Stimulated activated CD8-positive, alpha-beta memory T cell treated with anti-CD3 and anti-CD28 coated beads, Interleukin-12 subunit alpha, Interleukin-12 subunit beta, amount 100 ng/mL, for 24 hours (primary cell): ENCODE measurements around the gene IL10.

Experiments used
- DNase-seq: peaks from one replicate; pipeline ENCODE4 v3.0.0-alpha.2; 2020; ENCODE audit errors: extremely low read depth

Gene IL10

GRCh38 chr1:206734499-206735142, 37.7 kb downstream of the IL10 start:
- no peak for DNase-seq

- no peak for DNase-seq
Measured at GRCh38 chr1:206732992-206733391, 39.3 kb downstream of the IL10 start.

DNA sequence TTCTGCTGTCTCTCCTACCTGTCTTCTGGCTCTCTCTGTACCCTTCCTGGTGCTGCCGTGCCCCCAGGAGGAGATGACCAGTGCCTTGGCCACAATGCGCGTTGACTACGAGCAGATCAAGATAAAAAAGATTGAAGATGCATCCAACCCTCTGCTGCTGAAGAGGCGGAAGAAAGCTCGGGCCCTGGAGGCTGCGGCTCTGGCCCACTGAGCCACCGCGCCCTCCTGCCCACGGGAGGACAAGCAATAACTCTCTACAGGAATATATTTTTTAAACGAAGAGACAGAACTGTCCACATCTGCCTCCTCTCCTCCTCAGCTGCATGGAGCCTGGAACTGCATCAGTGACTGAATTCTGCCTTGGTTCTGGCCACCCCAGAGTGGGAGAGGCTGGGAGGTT, 39.8 kb downstream of the IL10 start:
- DNase-seq = no peak

DNA sequence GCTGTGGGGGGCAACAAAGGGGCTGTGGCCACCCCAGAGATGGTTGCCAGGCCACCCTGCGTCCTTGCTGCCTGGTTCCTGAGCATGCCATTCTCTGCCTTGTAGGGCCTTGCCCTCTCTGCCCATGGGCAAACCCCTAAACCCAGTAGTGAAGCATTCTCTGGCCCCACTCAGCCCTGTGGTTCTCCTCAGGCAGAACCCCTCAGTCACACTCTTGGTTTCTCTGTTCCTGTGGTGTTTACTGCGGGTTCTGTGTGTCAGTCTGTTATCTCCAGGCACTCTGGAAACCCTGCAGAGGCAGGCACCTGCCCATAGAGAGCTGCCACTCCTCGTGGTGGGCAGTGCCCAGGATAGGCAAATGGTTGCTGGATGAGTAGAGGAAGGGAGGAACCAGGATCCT, 42.8 kb downstream of the IL10 start:
- no peak for DNase-seq

GRCh38 chr1:206729050-206729449, 43.2 kb downstream of the IL10 start:
- no peak for DNase-seq

GRCh38 chr1:206728697-206728987, 43.7 kb downstream of the IL10 start:
- DNase-seq = no peak

GRCh38 chr1:206727981-206728696, 44.2 kb downstream of the IL10 start:
- no peak for DNase-seq

DNA sequence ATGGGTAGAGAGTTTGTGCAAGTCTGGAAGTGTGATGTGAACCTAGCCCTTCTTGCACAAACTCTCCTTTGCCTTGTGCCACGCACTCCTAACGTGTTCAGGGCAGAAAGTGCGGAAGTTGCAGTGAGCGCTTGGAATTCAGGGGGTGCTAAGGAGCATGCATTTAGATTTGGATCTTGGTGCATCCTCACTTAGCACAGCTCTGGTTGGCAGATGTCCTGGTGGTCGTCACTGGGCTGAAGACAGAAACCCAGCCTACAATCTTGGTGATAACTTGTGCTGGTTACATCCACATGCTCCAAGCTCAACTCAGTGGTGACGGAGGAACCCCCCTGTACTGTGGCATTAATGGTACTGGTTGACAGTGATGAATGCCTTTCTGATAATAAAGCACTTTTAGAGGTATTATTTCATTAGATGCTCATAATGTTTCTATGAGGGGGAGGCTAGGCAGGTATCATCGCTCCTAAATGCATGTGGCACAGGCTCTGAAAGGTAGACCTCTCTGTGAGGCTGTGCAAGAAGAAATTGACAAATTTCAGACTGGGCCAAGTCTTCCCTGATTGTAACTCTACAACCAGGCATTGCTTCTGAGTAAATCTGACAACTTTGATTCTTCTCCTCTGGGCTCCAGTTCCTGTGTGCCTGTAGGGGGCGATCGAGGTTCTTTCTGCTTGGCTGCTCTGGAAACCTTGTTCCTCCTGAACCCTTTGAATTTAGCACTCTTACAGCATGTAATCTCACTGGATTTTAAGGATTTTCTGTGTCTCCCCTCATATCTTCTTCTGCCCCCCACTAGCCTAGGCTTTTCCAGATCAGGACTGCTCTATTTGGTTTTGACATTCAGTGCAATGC, 47.0 kb downstream of the IL10 start:
- no peak for DNase-seq

DNA sequence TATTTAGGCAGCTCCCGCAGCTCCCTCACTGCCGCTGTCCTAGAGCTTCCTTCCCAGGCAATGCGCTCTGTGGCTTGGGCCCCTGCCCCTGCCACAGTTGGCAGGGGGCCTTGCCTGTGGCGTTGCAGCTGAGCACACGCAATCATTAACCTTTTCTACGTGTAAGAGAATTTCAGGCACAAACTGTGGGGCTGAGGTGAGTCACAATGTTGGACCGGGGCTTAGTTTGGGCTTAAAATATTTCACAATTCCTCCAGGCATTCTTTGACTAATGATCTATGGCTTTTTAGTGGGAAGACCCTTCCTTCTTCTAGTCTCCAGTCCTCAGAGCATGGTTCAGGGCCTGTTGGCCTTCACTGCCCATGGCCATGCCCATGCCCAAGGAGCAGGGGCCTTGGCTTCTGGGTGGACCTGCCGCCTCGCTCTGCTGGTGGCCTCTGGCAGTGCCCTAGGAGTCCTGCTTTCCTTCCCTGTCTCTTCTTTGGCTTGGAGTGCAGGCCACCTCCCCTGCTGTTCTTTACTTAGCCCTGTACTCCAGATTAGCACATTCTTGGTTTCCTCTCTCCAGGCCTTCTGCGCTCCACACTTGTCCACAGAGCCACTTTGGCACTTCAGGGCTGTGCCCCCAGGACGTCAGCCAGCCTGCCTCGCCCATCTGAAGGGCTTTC, 48.4 kb downstream of the IL10 start:
- DNase-seq = no peak

- DNase-seq = no peak
Measured at GRCh38 chr1:206723462-206723804, 48.9 kb downstream of the IL10 start.

DNA sequence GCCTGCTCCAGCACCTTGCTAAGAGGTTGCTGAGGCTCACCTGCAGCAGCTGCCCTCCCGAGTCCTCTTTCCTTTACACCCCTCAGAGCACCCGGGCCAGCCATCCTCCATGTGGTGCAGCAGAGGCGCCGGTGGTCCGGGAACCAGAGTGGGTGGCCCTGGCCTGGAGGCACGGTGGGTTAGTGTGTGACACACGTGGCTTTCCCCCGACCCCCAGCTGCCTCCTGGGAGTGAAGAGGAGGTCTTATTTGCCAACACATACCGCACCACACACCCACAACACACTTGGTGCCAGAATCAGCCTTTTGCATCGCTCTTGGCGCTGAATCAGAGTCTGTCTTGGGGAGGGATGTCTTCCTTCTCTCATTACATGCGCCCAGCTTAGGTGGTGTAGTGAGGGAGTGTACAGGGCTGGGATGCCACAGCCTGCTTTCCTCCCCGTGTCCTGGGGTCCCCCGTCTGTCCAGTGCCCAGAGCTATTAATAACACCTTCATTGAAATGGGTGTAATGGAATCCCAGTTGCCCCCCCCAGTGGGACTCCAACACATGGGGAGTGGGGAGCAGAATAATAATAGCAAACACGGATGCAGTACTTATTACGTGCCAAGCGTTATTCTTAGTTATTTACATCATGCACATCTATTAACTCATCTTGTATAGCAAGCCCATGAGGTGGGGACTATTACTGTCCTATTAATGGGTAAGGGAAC, 49.4 kb downstream of the IL10 start:
- DNase-seq = no peak

- DNase-seq = no peak
Measured at GRCh38 chr1:206721454-206721853, 50.8 kb downstream of the IL10 start.

DNA sequence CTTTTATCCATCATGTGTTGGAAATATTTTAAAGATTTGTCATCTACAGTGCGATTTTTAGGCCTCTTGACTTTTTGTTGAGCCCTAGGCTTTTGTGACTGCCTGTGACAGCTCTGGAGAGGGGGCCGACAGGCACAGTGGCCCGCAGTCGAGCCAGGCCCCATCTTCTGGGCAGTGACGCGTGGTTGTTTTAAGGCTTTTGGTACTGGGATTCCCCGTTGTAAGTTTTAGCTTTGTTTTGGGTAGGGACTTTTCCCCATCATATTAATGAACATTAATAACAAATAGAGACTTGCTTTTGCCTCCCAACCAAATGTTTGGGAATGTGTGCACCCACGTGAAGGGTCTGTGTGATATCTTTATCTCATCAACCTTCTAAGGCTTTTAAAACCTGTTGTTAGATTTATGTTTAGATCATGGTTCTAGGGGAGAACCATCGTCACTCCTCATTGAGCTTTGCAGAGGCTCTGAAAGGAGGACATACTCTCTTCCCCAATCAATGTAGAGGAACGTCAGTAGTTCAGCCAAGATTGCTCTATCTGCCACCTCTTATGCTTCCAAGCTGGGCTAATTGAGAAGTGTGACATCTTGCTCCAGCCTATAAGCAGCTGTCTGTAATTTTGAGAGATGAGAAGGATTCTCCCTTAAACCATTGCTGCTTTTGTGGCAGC, 53.0 kb downstream of the IL10 start:
- DNase-seq = no peak

GRCh38 chr1:206717674-206717989, 54.7 kb downstream of the IL10 start:
- no peak for DNase-seq
